Skin epidermis (tissue), 12 donors: Measurements from ENCODE around the gene MEI1.

Experiments
- H3K27ac ChIP-seq, 21 experiments: fragments of 200-600 bp; sonication (generic) in 11 of 21; one replicate each; pipeline ENCODE4 v1.5.0; 2020; ENCODE audit warnings: mild to moderate bottlenecking in 3 of 21, inconsistent platforms in 2 of 21, moderate library complexity in 2 of 21
- H3K4me3 ChIP-seq, 7 experiments: fragments of 200-600 bp; sonication (generic) in 2 of 7; one replicate each; pipeline ENCODE4 v1.5.0; 2020; ENCODE audit warnings: inconsistent platforms in 2 of 7, mild to moderate bottlenecking in 2 of 7, moderate library complexity in 1 of 7

Gene MEI1

DNA sequence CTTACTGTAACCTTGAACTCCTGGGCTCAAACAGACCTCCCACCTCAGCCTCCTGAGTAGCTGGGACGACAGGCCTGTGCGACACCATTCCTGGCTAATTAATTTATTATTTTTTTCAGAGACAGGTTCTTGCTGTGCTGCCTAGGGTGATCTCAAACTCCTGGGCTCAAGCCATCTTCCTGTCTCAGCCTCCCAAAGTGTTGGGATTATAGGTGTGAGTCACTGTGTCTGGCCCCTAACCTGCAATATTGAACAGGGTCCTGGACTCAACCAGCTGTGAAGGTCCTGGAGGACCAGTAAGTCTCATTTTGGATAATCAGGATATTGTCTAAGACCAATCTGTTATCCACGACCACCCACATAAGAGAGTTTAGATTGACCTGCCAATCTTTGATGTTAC lies 116.4 kb downstream of the MEI1 start:
- H3K27ac ChIP-seq: no peak overlapping the region
- no peak overlapping the region for H3K4me3 ChIP-seq

DNA sequence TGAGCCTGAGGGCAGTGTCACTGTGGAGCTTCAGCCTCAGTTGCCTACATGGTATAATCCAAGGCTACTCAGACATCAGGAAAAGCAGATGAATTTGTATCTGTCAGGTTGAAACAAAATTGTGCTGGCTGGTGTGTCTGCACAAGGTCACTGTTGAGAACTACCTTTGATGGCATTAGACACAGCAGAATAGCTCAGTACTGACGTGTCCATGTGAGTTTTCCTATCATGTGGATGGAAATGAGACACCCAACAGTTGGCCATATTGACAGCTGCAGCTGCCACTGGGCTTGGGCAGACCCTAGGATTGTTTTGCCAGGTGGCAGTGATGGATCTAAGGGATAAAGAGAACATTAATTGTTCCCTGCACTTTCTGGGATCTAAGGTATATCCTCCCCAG lies 116.9 kb downstream of the MEI1 start:
- no peak overlapping the region for H3K27ac ChIP-seq
- no peak overlapping the region for H3K4me3 ChIP-seq

DNA sequence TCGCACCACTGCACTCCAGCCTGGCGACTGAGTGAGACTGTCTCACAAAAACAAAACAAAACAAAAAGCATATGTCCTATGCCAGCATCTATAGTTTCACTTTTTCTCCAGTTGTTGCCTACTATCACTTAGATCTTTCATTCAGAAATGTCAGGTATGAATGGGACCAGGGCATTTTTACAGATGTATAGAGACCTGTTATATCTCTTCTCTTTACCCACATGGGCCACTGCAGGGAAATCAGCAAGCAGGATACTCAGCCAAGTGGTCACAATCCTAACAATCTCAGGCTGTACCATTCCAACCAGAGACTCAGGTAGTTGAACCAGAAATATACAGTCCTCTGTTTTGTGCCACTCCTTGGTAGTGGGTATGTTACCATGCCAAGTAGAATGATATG lies 117.6 kb downstream of the MEI1 start:
- Histone ChIP-seq H3K4me3 (no peak overlapping the region), H3K27ac (no peak overlapping the region)

DNA sequence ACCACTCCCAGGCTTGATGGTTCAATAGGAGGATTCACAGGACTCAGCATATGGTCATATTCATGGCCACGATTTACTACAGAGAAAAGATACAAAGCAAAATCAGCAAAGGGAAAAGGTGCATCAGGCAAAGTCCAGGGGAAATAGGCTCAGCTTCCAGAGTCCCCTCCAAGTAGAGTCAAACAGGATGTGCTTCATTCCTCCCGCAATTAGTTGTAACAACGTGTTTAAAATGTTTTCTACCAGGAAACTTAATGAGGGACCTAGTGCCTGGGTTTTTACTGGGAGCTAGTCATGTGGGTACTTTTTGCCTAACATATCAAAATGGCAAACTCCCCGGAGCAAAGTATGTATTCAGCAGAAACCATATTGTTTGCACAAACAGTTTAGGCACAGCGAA lies 118.7 kb downstream of the MEI1 start:
- Histone ChIP-seq H3K27ac (no peak overlapping the region), H3K4me3 (no peak overlapping the region)

DNA sequence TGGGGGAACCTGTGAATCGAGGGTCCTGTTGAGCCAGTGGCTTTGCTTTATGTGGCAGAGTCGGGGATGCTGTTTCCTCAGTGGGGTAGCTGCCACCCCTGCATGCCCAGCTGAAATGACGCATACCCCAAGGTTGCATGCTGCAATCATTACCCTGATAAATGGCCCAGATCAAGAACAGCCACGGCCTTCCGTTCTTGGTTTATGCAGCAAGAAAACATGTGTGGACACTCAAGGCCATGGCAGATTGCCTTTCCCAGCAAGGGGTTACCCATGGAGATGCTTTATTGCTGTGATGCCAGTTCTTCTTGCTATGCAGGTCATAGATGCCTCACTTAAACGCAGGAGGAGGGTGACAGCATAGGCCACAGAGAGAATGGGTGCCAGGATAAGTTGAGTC lies 119.3 kb downstream of the MEI1 start:
- Histone ChIP-seq H3K27ac (no peak overlapping the region), H3K4me3 (no peak overlapping the region)

DNA sequence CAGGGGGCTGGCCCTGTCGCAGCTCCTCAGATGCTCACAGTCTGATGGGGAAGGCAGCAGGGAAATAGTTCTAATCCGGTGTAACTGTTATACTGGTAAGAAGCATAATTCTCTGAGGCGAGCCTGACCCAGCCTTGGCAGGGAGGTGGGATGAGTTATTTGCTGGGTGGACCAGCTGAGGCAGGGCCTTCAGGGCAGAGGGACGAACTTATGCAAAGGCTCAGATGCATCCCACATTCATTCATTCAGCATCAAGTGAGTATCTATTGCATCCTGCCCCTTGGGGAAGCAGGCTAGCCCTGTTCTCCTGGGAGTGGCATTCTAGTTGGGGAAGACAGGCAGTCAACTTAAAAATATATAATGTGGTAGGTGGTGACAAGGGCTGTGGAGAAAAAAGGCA lies 120.0 kb downstream of the MEI1 start:
- H3K4me3 ChIP-seq: no peak overlapping the region
- H3K27ac ChIP-seq: no peak overlapping the region

DNA sequence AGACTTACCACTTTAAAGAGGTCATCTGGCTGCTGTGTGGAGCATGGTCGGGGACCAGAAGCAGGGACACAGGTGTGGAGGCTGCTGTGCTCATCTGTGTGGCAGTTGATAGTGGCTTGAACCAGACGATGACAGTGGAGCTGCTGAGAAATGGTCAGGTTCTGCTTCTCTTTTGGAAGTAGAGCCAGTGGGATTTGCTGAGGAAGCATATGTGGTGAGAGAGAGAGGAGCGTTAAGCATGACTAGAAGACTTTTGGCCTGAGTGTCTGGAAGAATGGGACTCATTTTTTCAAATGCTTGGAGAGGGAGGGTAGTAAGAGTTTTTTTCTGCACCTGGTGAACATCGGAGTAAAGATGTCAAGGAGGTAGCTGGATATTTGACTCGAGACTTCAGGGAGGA lies 121.1 kb downstream of the MEI1 start:
- no peak overlapping the region for H3K27ac ChIP-seq
- no peak overlapping the region for H3K4me3 ChIP-seq

DNA sequence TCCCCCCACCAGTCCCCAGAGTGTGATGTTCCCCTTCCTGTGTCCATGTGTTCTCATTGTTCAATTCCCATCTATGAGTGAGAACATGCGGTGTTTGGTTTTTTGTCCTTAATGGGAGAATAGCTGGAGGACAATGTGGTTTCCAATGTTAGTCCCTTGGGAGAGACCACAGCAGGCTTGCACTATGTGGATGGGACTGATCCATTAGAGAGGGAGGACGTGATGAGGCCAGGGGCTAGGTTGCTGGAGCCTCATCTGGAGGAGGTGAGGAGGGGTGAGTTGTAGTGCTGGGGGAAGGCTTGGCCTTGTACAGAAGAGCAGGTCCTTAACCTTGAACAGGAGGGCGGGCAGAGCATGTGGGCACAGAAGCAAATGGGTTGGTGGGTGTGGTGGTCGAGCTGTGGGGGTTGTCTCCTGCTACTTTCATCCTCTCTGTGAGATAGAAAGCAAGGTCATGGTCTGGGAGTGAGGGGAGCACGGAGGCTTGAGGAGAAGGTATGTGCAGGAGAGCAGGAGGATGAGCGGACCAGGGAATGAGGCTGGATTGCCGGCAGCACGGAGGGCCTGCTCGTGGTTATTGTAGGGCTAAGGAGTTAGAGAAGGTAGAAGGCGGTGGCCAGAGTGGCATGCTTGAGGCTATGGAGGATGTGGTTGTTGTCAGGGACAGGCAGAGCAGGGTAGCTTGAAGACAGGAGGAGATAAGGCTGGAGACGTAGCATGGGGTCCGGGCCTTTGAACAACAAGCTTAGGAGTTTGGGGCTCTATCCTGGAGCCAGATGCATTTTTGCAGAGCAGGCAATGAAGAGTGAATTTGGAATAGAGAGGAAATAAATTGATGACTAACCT lies 122.4 kb downstream of the MEI1 start:
- Histone ChIP-seq H3K4me3 (no peak overlapping the region), H3K27ac (no peak overlapping the region)

DNA sequence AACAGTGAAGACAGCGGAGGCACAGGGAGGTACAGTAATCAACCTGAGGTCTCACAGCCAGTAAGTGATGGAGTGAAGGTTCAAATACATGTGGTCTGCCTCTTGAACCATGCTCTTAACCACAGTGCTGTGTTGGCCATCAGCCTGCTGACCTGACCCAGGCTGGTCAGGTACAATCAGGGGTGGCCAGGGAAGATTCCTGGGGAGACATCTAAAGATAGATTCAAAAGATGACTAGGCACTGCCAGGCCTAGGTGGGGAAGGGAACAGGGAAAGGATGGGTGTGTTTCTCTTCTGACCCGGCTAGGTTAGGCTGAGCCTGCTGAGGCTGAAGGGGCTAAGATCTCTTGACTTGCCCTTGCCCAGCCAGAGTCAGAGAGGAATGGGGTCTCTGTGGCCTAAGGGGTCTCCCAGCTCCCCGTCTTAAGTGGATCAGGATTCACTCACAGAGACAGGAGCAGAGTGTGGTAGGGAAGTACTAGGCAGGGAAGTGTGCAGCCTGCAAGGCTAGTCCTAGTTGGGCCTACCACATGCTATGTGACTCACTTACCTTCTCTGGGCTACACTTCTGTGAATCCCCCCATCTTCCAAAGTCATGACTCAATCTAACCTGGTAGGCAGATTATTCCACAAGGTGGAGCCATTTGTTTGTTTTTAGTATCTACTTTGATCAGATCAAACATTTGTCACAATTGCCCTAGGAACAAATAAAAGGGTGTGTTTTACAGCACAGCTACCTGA lies 123.2 kb downstream of the MEI1 start:
- no peak overlapping the region for H3K27ac ChIP-seq
- H3K4me3 ChIP-seq: no peak overlapping the region

DNA sequence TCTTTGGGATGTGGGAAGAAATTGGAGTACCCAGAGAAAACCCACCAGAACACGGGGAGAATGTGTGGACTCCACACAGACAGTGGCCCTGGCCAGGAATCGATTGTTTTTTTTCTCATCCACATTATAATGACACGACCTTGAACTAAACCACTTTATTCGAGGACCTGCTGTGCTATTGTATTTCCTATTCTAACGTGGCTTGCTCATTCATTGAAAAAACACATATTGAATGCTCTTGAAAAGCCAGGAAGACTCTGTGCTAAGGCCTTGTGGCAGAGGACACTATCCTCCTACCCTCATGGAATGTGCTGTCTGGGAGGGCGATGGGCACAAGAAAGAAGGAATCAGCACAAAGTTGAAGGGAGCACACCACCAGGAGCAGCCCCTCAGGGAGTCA lies 124.5 kb downstream of the MEI1 start:
- H3K27ac ChIP-seq: no peak overlapping the region

DNA sequence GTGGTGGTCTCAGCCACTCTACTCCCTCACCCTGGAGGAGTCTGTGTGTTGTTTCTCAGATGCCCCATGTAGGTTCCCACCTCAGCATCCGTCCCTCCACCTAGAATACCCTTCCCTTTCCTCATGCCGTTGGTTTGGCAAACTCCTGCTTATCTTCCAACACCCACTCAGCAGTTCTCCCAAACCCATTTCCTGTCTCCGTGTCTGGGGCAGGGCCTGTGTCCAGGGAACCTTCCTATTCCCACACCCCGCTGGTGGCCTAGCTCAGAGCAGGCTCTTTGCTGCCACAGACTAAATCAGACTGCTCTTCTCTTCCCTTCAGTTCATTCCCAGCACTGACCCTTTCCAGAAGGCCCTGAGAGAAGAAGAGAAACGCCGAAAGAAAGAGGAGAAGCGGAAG lies 126.1 kb downstream of the MEI1 start:
- H3K27ac ChIP-seq: peak overlapping the region in 5 of 21 experiments; percentile 12 to 64 (median 51)

More for the DNA sequence above, 124.5 kb downstream of the MEI1 start:
- H3K4me3 ChIP-seq: no peak overlapping the region

DNA sequence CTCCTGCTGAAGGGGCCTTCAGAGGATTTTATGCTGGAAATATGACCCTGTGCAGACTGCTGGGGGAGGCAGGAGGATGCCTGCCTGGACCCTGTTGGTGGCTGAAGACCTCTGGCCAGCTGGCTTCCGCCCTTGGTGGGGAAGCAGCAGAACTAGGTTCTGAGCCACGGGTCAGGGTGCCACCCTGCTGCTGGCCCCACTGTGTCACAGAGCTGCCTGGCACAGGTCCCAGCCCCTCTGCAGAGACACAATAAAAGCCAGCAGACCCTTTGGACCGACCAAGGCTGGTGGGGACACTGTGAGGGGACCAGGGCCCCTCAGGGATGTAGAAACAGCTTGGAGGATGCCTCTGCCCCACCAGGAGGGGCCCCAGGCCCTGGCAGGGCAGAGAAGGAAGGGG lies 126.7 kb downstream of the MEI1 start:
- peak overlapping the region in 9 of 21 experiments; percentile 12 to 64 (median 51) for H3K27ac ChIP-seq
- H3K4me3 ChIP-seq: no peak overlapping the region

More for the DNA sequence above, 126.1 kb downstream of the MEI1 start:
- no peak overlapping the region for H3K4me3 ChIP-seq

DNA sequence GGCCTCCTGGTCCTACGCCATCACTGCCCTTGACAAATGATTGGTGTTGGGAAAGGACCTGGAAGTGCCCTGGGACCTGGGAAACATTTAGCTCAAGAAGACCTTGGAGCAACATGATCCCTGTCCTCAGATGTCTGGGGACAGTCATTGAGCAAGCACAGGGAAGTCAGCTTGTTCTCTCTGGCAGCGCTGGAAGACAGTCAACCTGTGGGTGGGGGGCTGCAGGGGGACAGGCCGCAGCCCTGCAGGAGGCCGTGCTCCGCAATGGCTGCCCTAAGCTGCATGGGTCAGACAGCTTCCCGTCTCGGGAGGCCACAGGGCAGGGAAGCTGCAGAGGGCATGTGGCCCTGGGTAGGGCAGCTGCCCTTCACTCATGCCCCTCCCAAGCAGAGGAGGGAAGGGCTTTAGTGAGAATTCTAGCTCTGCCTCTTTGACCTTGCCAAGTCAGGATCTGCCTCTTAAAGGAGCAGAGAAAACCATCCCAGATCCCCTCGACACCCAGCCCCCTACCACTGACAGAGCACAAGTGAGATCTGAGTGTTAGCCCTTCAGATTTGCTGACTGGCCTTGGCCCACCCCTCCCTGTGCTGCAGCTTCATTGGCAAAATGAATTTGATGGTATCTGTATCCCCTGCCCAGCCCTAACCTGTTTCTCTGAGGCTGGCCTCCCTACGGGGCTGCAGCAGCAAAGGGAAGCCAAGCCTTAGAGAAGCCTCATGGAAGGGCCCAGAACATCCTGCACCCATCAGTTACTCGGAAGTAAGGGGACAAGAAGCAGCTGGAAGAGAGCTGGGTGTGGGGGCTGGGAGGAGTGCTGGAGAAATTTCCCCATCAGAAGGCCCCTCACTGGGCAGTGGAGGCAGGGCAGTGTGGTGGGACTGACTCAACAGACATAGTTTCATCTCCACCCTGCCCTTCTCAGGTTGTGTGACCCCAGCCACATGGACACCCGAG lies 127.4 kb downstream of the MEI1 start:
- Histone ChIP-seq H3K27ac (peak overlapping the region in 8 of 21 experiments; percentile 21 to 64 (median 52)), H3K4me3 (no peak overlapping the region)

DNA sequence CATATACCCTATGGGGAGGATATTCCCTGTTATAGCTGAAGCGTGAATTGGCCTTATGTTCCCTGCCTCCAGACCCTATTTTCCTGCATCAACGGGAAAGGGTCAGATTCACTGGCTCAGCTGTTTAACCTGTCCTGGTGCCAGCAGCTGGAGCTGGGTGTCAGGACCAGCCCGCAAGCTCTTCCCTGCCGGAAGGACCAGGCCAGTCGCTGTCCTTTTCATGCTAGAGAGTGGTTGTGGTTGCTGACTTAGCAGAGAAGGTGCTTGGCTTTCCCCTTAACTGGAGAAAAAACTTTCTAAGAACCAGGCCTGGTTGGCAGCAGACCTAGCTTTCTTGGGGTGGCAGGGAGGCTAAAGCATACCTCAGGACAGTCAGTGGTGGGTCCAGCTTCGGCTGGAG lies 128.4 kb downstream of the MEI1 start:
- H3K27ac ChIP-seq: no peak overlapping the region
- no peak overlapping the region for H3K4me3 ChIP-seq

DNA sequence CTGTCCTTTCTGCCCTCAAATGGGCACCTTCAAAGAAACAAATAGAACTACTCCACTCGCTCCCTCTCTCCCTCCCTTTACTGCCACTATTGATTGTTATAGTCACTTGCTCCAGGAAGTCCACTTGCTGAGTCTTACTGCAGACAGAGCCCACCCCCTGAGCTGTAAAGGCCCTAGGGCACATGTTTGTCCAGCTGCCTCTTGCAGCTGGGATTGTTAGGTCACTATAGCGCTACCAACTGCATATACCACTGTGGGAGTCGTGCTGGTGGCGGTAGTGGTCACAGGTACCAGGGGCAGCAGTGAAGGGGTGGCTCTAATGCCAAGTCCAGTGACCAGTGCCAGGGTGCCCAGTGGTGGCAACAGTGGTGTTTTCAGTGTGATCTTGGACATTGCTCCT lies 129.2 kb downstream of the MEI1 start:
- no peak overlapping the region for H3K27ac ChIP-seq
- H3K4me3 ChIP-seq: no peak overlapping the region

DNA sequence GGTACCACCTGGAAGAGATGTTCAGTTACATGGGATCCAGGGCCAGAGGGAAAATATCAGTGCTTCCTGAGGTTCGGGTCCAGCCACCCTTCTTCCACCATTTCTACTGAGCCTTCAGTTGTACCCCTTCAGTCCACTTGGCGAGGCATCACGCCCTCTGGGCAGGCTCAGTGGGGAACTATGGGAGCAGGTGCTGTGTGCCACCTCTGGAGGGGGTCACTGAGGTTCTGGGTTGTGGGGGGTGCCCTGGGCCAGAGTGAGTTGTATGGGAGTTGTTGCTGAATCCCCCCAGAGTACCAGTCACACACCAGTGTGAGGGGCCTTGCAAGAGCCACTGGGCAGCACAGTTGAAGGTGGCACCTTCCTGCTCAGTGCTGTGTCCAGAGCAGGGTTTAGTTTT lies 130.9 kb downstream of the MEI1 start:
- H3K27ac ChIP-seq: no peak overlapping the region
- no peak overlapping the region for H3K4me3 ChIP-seq

DNA sequence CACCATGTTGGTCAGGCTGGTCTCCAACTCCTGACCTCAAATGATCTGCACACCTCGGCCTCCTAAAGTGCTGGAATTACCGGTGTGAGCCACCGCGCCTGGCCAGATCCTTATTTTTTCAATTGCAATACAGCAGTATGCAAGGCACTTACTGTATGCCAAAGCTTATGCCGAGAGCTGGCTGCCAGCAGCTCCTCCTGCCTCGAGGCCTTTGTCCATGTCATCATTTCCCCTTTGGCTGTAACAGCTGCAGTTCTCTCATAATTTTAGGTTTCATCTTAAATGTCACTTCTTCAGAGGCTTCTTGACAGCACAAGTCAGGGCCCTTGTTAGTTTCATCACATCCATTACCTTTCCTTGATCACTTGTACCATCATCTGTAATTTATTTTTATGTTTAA lies 132.1 kb downstream of the MEI1 start:
- no peak overlapping the region for H3K4me3 ChIP-seq
- peak overlapping the region in 12 of 21 experiments; percentile 11 to 99 (median 96) for H3K27ac ChIP-seq

DNA sequence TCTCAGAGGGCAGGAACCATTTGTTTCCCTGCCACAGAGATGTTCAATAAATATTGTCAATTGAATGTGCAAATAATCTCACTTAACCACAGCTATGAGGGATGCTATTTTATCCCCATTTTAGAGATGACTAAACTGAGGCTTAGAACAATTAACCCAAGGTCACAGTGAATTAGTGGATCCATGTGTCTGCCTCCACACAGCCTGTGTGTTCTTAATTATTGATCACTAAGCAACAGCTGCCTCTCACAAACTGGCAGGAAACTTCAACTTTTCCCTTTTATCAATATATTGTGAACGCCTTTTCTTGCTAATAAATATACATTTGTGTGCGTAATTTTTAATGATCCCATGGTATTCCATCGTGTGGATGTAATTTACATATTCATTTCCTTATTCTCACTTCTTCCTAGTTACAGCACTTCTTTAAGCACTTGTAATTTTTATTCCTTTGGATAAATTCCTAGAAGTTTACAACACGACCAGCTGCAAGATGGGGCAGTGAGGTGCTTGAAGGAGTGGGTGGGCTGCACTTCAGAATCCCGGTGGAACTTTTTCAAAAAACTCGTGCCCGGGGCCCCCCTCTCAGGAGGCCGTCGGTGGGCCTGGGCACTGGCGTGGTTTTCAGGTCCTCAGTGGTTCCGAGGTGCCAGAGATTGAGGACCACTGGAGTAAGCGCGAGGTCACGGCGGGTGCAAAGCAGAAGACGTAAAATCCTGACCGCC lies 132.7 kb downstream of the MEI1 start:
- peak overlapping the region; percentile 70 to 100 (median 80) for H3K4me3 ChIP-seq

More for the DNA sequence above, 132.7 kb downstream of the MEI1 start:
- peak overlapping the region; percentile 14 to 99 (median 96) for H3K27ac ChIP-seq
